H9 (cell line): ENCODE results near the gene GRK1. TPM values are rescaled to one million over a fixed set of nuclear protein-coding genes. Genes with fewer than 3 reads are reported as not detected.

Experiments used
- DNase-seq: peaks from one replicate; pipeline ENCODE4 v3.0.0-alpha.2; 2017
- H2AFZ ChIP-seq: one replicate; pipeline ENCODE4 v1.6.1; 2013; ENCODE audit warnings: mild to moderate bottlenecking, low read length, control low read depth, moderate library complexity
- H2AK5ac ChIP-seq: 2 replicates; pipeline ENCODE4 v1.6.1; 2013; ENCODE audit warnings: low read length, control low read depth, mixed read lengths; ENCODE audit not compliant: insufficient read length
- H2BK120ac ChIP-seq: one replicate; pipeline ENCODE4 v1.6.1; 2013; ENCODE audit warnings: low read depth, mild to moderate bottlenecking, low read length, control low read depth, inconsistent platforms; ENCODE audit not compliant: poor library complexity, severe bottlenecking
- H2BK12ac ChIP-seq: 2 replicates; pipeline ENCODE4 v1.6.1; 2013; ENCODE audit warnings: low read length, control low read depth, mixed read lengths, low read depth; ENCODE audit not compliant: insufficient read length
- H2BK15ac ChIP-seq: 2 replicates; pipeline ENCODE4 v1.6.1; 2013; ENCODE audit warnings: low read depth, low read length, control low read depth
- H2BK20ac ChIP-seq: one replicate; pipeline ENCODE4 v1.6.1; 2013; ENCODE audit warnings: low read depth, mild to moderate bottlenecking, low read length, control low read depth, inconsistent platforms; ENCODE audit not compliant: poor library complexity, severe bottlenecking
- H2BK5ac ChIP-seq: 2 replicates; pipeline ENCODE4 v1.6.1; 2013; ENCODE audit warnings: low read length, control low read depth, mixed read lengths; ENCODE audit not compliant: insufficient read length
- H3K14ac ChIP-seq: 2 replicates; pipeline ENCODE4 v1.6.1; 2013; ENCODE audit warnings: low read length, control low read depth; ENCODE audit not compliant: insufficient read depth
- H3K18ac ChIP-seq: 2 replicates; pipeline ENCODE4 v1.6.1; 2013; ENCODE audit warnings: low read depth, mild to moderate bottlenecking, mixed read lengths, low read length, control low read depth; ENCODE audit not compliant: insufficient read length
- H3K23ac ChIP-seq: 2 replicates; pipeline ENCODE4 v1.6.1; 2013; ENCODE audit warnings: low read length, control low read depth, mixed read lengths, low read depth; ENCODE audit not compliant: insufficient read length
- H3K23me2 ChIP-seq: 2 replicates; pipeline ENCODE4 v1.6.1; 2013; ENCODE audit warnings: low read depth, mild to moderate bottlenecking, mixed read lengths, low read length, control low read depth; ENCODE audit not compliant: insufficient read length, poor library complexity, severe bottlenecking
- H3K27ac ChIP-seq: 2 replicates; pipeline ENCODE4 v1.5.1; 2013; ENCODE audit warnings: low read length, control low read depth, mixed read lengths, low read depth; ENCODE audit not compliant: insufficient read length
- H3K27me3 ChIP-seq: 2 replicates; pipeline ENCODE4 v1.6.1; 2013; ENCODE audit warnings: low read length, control low read depth, inconsistent platforms; ENCODE audit not compliant: insufficient read depth
- H3K4ac ChIP-seq: 2 replicates; pipeline ENCODE4 v1.6.1; 2013; ENCODE audit warnings: low read depth, mild to moderate bottlenecking, control low read depth, inconsistent platforms, low read length, moderate library complexity
- H3K4me1 ChIP-seq: 2 replicates; pipeline ENCODE4 v1.6.1; 2013; ENCODE audit warnings: low read length, control low read depth, inconsistent platforms; ENCODE audit not compliant: insufficient read depth
- H3K4me2 ChIP-seq: 2 replicates; pipeline ENCODE4 v1.6.1; 2013; ENCODE audit warnings: low read length, control low read depth, mixed read lengths; ENCODE audit not compliant: insufficient read length, insufficient read depth
- H3K56ac ChIP-seq: 2 replicates; pipeline ENCODE4 v1.6.1; 2013; ENCODE audit warnings: low read depth, mild to moderate bottlenecking, mixed read lengths, low read length, control low read depth; ENCODE audit not compliant: insufficient read length
- H3K79me1 ChIP-seq: 2 replicates; pipeline ENCODE4 v1.6.1; 2013; ENCODE audit warnings: low read depth, mild to moderate bottlenecking, moderate library complexity, low read length, control low read depth, inconsistent platforms; ENCODE audit not compliant: insufficient read depth, poor library complexity, severe bottlenecking
- H3K79me2 ChIP-seq: 2 replicates; pipeline ENCODE4 v1.6.1; 2013; ENCODE audit warnings: low read length, control low read depth, inconsistent platforms; ENCODE audit not compliant: insufficient read depth
- H3K9ac ChIP-seq: 2 replicates; pipeline ENCODE4 v1.6.1; 2013; ENCODE audit warnings: low read length, control low read depth, mixed read lengths; ENCODE audit not compliant: insufficient read length; ENCODE audit errors: extremely low read depth
- H3K9me3 ChIP-seq: one replicate; pipeline ENCODE4 v1.6.1; 2013; ENCODE audit warnings: low read depth, low read length, inconsistent platforms; ENCODE audit not compliant: control insufficient read depth
- H3T11ph ChIP-seq: one replicate; pipeline ENCODE4 v1.6.1; 2013; ENCODE audit warnings: mild to moderate bottlenecking, low read length, control low read depth, inconsistent platforms
- H4K20me1 ChIP-seq: one replicate; pipeline ENCODE4 v1.6.1; 2013; ENCODE audit not compliant: control insufficient read depth, insufficient read length, insufficient read depth
- H4K5ac ChIP-seq: 2 replicates; pipeline ENCODE4 v1.6.1; 2013; ENCODE audit warnings: low read depth, mild to moderate bottlenecking, mixed read lengths, low read length, control low read depth; ENCODE audit not compliant: insufficient read length
- H4K8ac ChIP-seq: replicated peaks from 2 replicates; pipeline ENCODE4 v1.6.1; 2013; ENCODE audit warnings: low read length, control low read depth, mixed read lengths, low read depth; ENCODE audit not compliant: insufficient read length
- H4K91ac ChIP-seq: 2 replicates; pipeline ENCODE4 v1.6.1; 2013; ENCODE audit warnings: low read depth, mild to moderate bottlenecking, moderate library complexity, mixed read lengths, low read length, control low read depth; ENCODE audit not compliant: insufficient read length
- H3K27ac Mint-ChIP-seq, 3 experiments: 2 replicates in 2 of 3; 3 replicates in 1 of 3; pipeline ENCODE4 v1.8.0; 2020 to 2021; ENCODE audit warnings: mixed read lengths in 3 of 3, mild to moderate bottlenecking in 1 of 3, moderate library complexity in 1 of 3
- H3K27me3 Mint-ChIP-seq: 2 replicates; pipeline ENCODE4 v1.8.0; 2021; ENCODE audit warnings: low read depth, mild to moderate bottlenecking, moderate library complexity, mixed read lengths
- H3K36me3 Mint-ChIP-seq, 3 experiments: 2 replicates in 2 of 3; 3 replicates in 1 of 3; pipeline ENCODE4 v1.8.0; 2020 to 2021; ENCODE audit warnings: low read depth in 3 of 3, mixed read lengths in 3 of 3; ENCODE audit not compliant: insufficient read depth in 1 of 3
- H3K4me1 Mint-ChIP-seq, 2 experiments: 2 replicates each; pipeline ENCODE4 v1.8.0; 2020; ENCODE audit warnings: mixed read lengths in 2 of 2
- H3K4me3 Mint-ChIP-seq, 2 experiments: 2 replicates in 1 of 2; 3 replicates in 1 of 2; pipeline ENCODE4 v1.8.0; 2020 to 2021; ENCODE audit warnings: mild to moderate bottlenecking in 2 of 2, mixed read lengths in 2 of 2, moderate library complexity in 1 of 2
- H3K9me3 Mint-ChIP-seq, 2 experiments: 2 replicates in 1 of 2; 3 replicates in 1 of 2; pipeline ENCODE4 v1.8.0; 2020; ENCODE audit warnings: mild to moderate bottlenecking in 2 of 2, mixed read lengths in 2 of 2, moderate library complexity in 1 of 2
- WGBS: extraction: QIAGEN DNeasy Blood & Tissue Kit; methylation state at CpG from one replicate; pipeline ENCODE4 v1.1.7; 2013; ENCODE audit warnings: missing lambda C conversion rate, low lambda C conversion rate, mixed read lengths; ENCODE audit not compliant: insufficient read length; ENCODE audit errors: extremely low coverage; 5-methylcytosine and 5-hydroxymethylcytosine counted together
- total RNA-seq: library from RNA; stranded (reverse); gene quantifications from 2 replicates; pipeline ENCODE4 v1.2.1, GENCODE V29; 2021
- TF ChIP-seq, protein P1 (sequence below): fragments of 200-600 bp; sonication (generic); conservative IDR thresholded peaks from 3 replicates; pipeline ENCODE4 v1.8.0; 2021; ENCODE audit warnings: antibody characterized with exemption, mild to moderate bottlenecking

GRK1 gene
- total RNA-seq, 1 experiment from 2014 or later = 0.31 TPM

DNA sequence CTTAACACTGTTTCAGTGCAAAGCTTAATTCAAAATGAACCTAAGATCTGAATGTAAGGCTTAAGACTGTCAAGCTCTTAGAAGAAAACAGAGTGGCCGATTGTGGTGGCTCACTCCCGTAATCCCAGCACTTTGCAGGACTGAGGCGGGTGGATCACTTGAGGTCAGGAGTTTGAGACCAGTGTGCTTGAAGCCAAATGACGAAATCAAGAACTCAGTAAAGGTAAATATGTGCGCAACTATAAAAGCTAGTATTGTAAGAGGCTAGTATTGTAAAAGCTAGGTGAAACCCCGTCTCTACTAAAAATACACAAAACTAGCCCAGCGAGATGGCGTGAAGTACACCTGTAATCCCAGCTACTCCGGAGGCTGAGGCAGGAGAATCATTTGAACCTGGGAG lies 21.7 kb upstream of the GRK1 start:
- H2BK5ac ChIP-seq = no peak overlapping the region
- no peaks in the 10 kb centered on the region for H4K20me1 ChIP-seq
- no CpG with 5 or more reads among the region's 9 CpGs for WGBS
- Mint-ChIP-seq H3K27me3 (peaks cover 10% of the 10 kb centered on the region), H3K4me3 (no peak overlapping the region), H3K9me3 (peaks cover 0 to 65% of the 10 kb centered on the region in 2 experiments; a peak in 3 of 5 replicates), H3K4me1 (peaks cover 4% of the 10 kb centered on the region in 2 experiments), H3K27ac (no peak overlapping the region; a peak in 1 of 7 replicates), H3K36me3 (peaks cover 22 to 77% (median 67%) of the 10 kb centered on the region in 3 experiments; a peak in 6 of 7 replicates)
- H2BK15ac ChIP-seq = no peak overlapping the region
- no peaks in the 10 kb centered on the region for H3K79me2 ChIP-seq
- no peaks in the 10 kb centered on the region for H3K27me3 ChIP-seq
- no peak overlapping the region for H3K18ac ChIP-seq
- no peak overlapping the region for H3K14ac ChIP-seq
- no peak overlapping the region for H3K27ac ChIP-seq
- H2BK120ac ChIP-seq = no peak overlapping the region
- no peaks in the 10 kb centered on the region for H3K23me2 ChIP-seq
- H4K5ac ChIP-seq = no peak overlapping the region
- H3K4ac ChIP-seq = no peak overlapping the region
- no peak overlapping the region for H2AK5ac ChIP-seq
- no peaks in the 10 kb centered on the region for H3K79me1 ChIP-seq
- H2AFZ ChIP-seq = no peak overlapping the region
- H3K56ac ChIP-seq = no peak overlapping the region
- no peak overlapping the region for H2BK12ac ChIP-seq
- H3T11ph ChIP-seq = no peak overlapping the region
- no peaks in the 10 kb centered on the region for H3K4me1 ChIP-seq
- peaks cover 10% of the 10 kb centered on the region for H3K9me3 ChIP-seq
- H2BK20ac ChIP-seq = no peak overlapping the region
- DNase-seq = no peak
- no peak overlapping the region for H3K9ac ChIP-seq
- no peak overlapping the region for H4K91ac ChIP-seq
- TF ChIP-seq, protein P1, sequence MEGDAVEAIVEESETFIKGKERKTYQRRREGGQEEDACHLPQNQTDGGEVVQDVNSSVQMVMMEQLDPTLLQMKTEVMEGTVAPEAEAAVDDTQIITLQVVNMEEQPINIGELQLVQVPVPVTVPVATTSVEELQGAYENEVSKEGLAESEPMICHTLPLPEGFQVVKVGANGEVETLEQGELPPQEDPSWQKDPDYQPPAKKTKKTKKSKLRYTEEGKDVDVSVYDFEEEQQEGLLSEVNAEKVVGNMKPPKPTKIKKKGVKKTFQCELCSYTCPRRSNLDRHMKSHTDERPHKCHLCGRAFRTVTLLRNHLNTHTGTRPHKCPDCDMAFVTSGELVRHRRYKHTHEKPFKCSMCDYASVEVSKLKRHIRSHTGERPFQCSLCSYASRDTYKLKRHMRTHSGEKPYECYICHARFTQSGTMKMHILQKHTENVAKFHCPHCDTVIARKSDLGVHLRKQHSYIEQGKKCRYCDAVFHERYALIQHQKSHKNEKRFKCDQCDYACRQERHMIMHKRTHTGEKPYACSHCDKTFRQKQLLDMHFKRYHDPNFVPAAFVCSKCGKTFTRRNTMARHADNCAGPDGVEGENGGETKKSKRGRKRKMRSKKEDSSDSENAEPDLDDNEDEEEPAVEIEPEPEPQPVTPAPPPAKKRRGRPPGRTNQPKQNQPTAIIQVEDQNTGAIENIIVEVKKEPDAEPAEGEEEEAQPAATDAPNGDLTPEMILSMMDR = no peak
- H3K4me2 ChIP-seq = no peak overlapping the region
- H4K8ac ChIP-seq = no peak overlapping the region
- no peak overlapping the region for H3K23ac ChIP-seq
